ENCODE data around the gene RAB12.

Gene RAB12

DNA sequence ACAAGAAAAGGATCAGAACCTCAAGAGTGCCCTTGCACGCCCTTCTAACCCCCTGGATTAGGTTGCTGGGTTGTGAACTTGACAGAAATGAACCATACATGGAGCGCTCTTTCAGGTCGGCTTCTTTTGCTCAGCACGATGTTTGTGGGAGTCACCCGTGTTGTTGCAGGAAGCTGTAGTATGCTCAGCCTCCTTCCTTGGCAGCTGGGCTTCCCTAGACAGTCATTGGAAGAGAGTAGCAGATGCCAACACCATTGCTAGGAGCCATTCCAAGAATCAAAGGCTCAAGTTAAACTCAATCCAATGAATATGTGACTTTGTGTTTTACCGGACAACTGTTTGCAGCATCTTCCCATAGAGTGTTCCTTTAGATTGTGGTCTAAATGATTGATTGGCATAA lies 47.0 kb downstream of the RAB12 start:
- Histone ChIP-seq H3K36me3 (ENCODE audit: control insufficient read depth, low read depth, low read length) (no peaks in the 10 kb centered on the region), H3K4me1 (ENCODE audit: control insufficient read depth, low read depth, low read length) (peaks cover 13% of the 10 kb centered on the region), H3K4me3 (ENCODE audit: low read length) (no peak overlapping the region), H3K27me3 (ENCODE audit: control insufficient read depth, insufficient read depth, low read length) (no peaks in the 10 kb centered on the region), H3K9me3 (ENCODE audit: control insufficient read depth, low read depth, low read length) (no peaks in the 10 kb centered on the region), H3K27ac (ENCODE audit: low read length) (no peak overlapping the region), H3K9ac (ENCODE audit: low read length) (no peak overlapping the region)

DNA sequence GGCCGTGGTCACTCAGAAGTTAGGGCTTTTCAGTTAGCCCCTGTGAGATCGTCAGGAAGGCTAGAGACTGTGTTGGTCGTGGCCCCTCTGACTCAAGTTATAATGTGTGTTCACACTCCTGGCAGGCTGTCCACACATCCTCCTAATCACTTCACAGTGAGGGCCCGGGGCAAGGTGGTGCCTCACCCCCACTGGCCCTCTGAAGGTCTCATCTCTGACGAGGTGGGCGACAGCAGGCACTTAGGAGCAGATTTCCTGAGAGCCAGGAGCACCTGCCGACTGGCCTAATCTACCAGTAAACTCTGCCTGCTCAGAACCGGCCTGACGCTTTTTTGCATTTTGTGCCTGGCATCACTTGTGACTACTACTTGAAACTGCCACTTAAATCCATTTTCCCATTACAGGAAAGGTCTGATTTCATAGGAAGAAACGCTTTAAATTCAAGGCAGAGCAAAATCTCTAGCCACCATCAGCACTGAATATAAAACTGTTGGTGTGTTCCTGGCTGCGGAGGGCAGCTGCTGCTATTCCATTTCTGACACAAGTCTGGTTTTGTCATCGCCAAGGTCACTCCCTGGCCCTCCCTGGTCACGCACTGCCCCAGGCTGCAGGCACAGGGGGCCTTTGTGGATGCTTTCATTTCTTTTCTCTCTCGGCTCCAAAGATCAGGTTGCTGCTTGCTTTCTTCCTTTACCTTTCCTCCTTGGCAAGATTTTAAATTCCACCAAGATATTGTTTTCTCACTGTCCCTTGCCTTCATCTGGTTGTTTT lies 48.0 kb downstream of the RAB12 start:
- H3K4me3 ChIP-seq (ENCODE audit: low read length): no peak overlapping the region
- H3K36me3 ChIP-seq (ENCODE audit: control insufficient read depth, low read depth, low read length): no peaks in the 10 kb centered on the region
- H3K27ac ChIP-seq (ENCODE audit: low read length): no peak overlapping the region
- no peak overlapping the region for H3K9ac ChIP-seq (ENCODE audit: low read length)
- no peaks in the 10 kb centered on the region for H3K9me3 ChIP-seq (ENCODE audit: control insufficient read depth, low read depth, low read length)
- no peaks in the 10 kb centered on the region for H3K27me3 ChIP-seq (ENCODE audit: control insufficient read depth, insufficient read depth, low read length)
- peaks cover 22% of the 10 kb centered on the region for H3K4me1 ChIP-seq (ENCODE audit: control insufficient read depth, low read depth, low read length)

DNA sequence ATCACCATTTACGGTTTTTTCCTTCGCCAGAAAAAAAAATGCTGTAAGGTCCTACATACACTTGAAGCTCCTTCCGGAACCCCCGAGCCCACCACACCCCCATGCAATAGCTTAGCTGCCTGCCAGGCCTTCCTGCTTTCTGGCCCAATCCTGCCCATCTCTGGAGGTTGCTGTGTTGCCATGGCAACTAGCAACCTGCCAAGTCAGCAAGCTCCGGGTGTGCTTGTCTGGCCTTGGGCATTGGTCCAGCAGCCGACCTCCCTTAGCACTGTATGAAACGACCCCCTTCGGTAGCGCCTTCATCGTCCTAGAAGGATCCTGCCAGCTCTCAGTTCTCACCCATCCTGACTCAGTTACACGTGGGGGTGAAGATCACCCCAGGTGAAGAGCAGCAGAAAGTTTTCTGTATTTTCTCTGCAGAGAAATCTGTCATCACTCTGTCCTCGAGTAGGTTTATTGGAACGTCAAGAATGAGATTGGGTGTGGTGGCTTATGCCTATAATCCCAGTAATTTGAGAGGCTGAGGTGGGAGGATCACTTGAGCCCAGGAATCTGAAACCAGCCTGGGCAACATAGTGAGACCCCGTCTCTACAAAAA lies 48.7 kb downstream of the RAB12 start:
- no peaks in the 10 kb centered on the region for H3K36me3 ChIP-seq (ENCODE audit: control insufficient read depth, low read depth, low read length)
- H3K4me1 ChIP-seq (ENCODE audit: control insufficient read depth, low read depth, low read length): peaks cover 24% of the 10 kb centered on the region
- H3K9ac ChIP-seq (ENCODE audit: low read length): no peak overlapping the region
- H3K27ac ChIP-seq (ENCODE audit: low read length): no peak overlapping the region
- no peak overlapping the region for H3K4me3 ChIP-seq (ENCODE audit: low read length)
- H3K27me3 ChIP-seq (ENCODE audit: control insufficient read depth, insufficient read depth, low read length): no peaks in the 10 kb centered on the region
- no peaks in the 10 kb centered on the region for H3K9me3 ChIP-seq (ENCODE audit: control insufficient read depth, low read depth, low read length)

DNA sequence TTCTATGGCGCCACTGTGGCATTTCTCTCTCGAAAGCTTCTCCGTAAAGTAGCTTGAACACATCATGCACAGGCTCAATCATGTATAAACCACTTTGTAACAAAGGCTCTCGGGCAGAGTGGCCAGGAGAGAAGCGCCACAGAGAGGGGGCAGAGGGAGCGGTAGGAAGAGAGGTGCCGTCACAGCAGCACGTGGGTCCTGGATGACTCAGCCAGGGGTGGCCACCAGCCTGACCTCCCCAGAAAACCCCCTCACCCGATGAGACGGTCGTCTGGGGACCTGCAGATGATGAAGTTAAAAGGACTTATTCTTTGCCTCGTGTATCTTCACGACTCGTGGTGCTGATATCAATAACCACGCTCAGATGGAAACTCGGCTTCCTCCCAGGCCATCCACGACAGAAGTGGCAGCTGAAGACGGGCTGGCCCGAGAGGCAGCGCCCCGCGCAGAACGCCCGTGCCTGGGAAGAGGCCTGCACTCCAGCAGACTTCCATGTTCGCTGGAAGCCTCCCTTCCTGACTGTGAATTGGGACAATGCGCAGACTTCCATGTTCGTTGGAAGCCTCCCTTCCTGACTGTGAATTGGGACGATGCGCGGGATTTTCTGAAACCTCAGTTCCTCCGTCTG lies 49.7 kb downstream of the RAB12 start:
- H3K9ac ChIP-seq (ENCODE audit: low read length): no peak overlapping the region
- H3K36me3 ChIP-seq (ENCODE audit: control insufficient read depth, low read depth, low read length): no peaks in the 10 kb centered on the region
- H3K27ac ChIP-seq (ENCODE audit: low read length): no peak overlapping the region
- no peaks in the 10 kb centered on the region for H3K9me3 ChIP-seq (ENCODE audit: control insufficient read depth, low read depth, low read length)
- no peak overlapping the region for H3K4me3 ChIP-seq (ENCODE audit: low read length)
- peaks cover 29% of the 10 kb centered on the region for H3K4me1 ChIP-seq (ENCODE audit: control insufficient read depth, low read depth, low read length)
- no peaks in the 10 kb centered on the region for H3K27me3 ChIP-seq (ENCODE audit: control insufficient read depth, insufficient read depth, low read length)

DNA sequence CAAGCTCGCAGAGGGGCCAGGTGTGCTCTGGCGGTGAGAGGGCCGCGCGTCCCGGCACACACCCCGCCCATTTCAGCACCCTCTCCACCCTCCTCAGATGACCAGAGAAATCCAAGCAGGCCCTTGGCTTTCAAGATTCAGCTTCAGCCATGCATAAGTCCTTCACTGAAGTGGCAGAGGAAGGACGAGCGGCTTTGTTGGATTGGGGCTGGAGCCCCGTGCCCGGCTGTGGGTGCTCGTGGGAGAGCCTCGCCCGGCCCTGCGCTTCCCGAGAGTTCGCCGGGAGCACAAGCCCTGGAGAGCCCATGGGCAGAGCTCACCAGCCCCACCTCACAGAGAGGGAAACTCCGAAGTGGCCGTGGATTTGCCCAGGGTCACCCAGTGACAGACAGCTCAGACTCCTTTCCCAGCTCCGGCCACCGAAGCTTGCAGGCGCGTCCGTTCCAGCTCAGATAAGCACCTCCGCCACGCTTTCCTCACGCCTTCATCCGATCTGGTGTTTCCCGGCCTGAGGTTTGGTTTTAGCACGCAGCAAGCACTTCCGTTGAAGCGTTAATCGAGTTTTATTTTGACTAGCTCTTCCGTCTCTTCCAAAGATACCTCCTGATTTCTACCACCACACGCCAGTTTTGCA lies 50.5 kb downstream of the RAB12 start:
- H3K27ac ChIP-seq (ENCODE audit: low read length): no peak overlapping the region
- H3K27me3 ChIP-seq (ENCODE audit: control insufficient read depth, insufficient read depth, low read length): no peaks in the 10 kb centered on the region
- no peak overlapping the region for H3K4me3 ChIP-seq (ENCODE audit: low read length)
- H3K36me3 ChIP-seq (ENCODE audit: control insufficient read depth, low read depth, low read length): no peaks in the 10 kb centered on the region
- H3K9me3 ChIP-seq (ENCODE audit: control insufficient read depth, low read depth, low read length): no peaks in the 10 kb centered on the region
- H3K4me1 ChIP-seq (ENCODE audit: control insufficient read depth, low read depth, low read length): peaks cover 28% of the 10 kb centered on the region
- H3K9ac ChIP-seq (ENCODE audit: low read length): no peak overlapping the region

DNA sequence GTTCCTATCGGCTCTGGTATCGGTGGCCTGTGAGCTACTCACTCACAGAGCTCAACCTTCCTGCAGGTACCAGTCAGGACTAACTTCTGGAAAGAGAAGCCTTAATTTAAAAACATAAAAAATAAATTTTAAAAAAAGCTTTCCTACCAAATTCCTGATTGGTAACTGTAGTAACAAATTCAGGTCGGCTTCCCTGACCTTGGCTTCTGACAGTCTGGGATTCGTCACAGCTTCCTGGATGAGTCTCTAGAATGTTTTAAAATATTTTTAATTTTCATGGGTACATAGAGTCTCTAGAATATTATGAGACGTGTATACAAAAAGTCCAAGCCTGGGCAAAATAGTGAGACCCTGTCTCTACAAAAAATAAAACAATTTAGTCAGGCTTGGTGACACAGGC lies 51.1 kb downstream of the RAB12 start:
- Histone ChIP-seq H3K9ac (ENCODE audit: low read length) (no peak overlapping the region), H3K27ac (ENCODE audit: low read length) (no peak overlapping the region), H3K36me3 (ENCODE audit: control insufficient read depth, low read depth, low read length) (no peaks in the 10 kb centered on the region), H3K9me3 (ENCODE audit: control insufficient read depth, low read depth, low read length) (no peaks in the 10 kb centered on the region), H3K4me1 (ENCODE audit: control insufficient read depth, low read depth, low read length) (peaks cover 24% of the 10 kb centered on the region), H3K27me3 (ENCODE audit: control insufficient read depth, insufficient read depth, low read length) (no peaks in the 10 kb centered on the region), H3K4me3 (ENCODE audit: low read length) (no peak overlapping the region)

DNA sequence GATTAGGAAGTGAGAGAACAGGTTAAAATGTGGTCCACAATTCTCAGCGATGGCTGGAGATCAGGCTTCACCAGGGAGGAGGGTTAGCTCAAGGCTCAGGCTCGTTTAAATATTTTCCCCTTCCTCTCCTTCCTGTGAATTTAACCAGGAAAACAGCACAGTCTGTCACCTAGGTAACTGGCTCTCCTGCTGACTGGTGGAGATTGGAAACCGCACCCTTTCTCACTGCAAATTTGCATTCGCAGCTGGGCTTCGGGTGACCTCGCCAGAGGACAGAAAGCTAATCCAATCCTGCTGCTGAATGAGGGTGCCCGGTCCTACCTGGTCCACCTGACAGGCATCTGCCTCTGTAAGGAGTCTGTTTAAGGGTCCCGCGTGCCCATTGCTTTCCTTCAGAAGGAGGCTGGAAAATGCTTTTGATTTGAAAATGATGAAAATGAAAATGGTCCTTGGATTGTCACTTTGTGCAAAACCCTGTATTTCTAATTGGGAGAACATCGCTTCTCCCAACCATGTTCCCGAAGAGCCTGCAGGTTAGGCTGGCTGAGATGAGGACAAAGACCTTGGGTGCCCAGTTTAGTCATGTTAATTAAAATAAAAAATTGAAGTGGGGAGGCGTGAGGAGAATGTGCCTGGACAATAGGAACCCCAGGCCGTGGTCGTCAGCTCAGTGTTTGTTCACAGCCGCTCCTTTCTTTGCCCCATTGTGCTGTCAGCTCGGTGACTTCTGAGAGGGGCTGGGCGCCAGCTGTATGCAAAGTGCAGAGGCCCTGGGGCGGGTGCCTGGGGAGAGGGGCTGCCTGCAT lies 52.7 kb downstream of the RAB12 start:
- Histone ChIP-seq H3K27me3 (ENCODE audit: control insufficient read depth, insufficient read depth, low read length) (no peaks in the 10 kb centered on the region), H3K4me3 (ENCODE audit: low read length) (peak overlapping the region; percentile 43), H3K9ac (ENCODE audit: low read length) (peak overlapping the region; percentile 40), H3K27ac (ENCODE audit: low read length) (peak overlapping the region; percentile 22), H3K36me3 (ENCODE audit: control insufficient read depth, low read depth, low read length) (no peaks in the 10 kb centered on the region), H3K9me3 (ENCODE audit: control insufficient read depth, low read depth, low read length) (no peaks in the 10 kb centered on the region), H3K4me1 (ENCODE audit: control insufficient read depth, low read depth, low read length) (peaks cover 24% of the 10 kb centered on the region)

DNA sequence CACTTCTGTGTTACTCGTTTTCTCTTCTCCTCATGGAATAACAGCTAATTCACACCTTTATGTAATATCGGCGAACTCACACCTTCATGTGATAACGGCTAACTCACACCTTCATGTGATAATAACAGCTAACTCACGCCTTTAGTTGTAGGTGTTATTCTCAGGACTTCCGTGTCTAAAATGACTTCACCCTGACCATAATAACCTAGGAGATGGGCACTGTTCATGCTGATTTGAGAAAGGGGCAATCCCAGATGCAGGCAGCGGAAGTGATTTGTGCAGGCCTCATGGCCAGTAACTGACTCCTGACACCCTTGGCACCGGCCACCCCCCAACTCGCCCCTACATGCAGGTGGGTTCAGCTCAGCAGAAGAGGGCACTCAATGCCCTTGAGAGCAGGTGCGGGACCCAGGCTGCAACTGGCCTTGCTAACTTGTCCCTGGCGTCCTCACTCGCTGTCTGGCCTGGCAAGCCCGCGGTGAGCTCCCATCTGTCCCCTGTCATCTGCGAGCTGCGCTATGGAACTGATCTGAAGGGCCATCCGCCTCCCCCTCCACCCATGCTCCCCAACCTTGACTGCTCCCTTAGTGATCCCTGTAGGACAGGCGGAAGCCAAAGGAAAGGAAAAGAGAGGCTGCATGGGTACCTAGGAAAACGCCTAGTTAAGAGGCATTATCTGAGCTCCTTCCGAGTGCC lies 53.5 kb downstream of the RAB12 start:
- no peaks in the 10 kb centered on the region for H3K27me3 ChIP-seq (ENCODE audit: control insufficient read depth, insufficient read depth, low read length)
- H3K9ac ChIP-seq (ENCODE audit: low read length): no peak overlapping the region
- no peaks in the 10 kb centered on the region for H3K36me3 ChIP-seq (ENCODE audit: control insufficient read depth, low read depth, low read length)
- H3K27ac ChIP-seq (ENCODE audit: low read length): no peak overlapping the region
- H3K9me3 ChIP-seq (ENCODE audit: control insufficient read depth, low read depth, low read length): no peaks in the 10 kb centered on the region
- H3K4me1 ChIP-seq (ENCODE audit: control insufficient read depth, low read depth, low read length): peaks cover 24% of the 10 kb centered on the region
- H3K4me3 ChIP-seq (ENCODE audit: low read length): no peak overlapping the region

DNA sequence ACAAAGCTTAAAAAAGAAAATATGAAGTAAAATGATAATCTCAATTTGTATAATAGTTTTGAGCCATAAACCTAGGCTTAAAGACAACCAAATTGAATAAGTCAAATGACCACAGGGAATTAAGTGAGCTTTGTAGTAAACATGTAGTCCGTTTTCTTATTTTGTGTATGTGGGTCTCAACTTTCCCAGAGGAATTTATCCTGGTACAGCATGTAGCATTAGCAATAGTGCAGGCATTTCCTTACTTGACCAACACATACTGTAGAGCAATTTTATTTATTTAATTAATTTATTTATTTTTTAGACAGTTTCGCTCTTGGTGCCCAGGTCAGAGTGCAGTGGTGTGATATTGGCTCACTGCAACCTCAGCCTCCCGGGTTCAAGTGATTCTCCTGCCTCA lies 58.6 kb downstream of the RAB12 start:
- Histone ChIP-seq H3K4me1 (ENCODE audit: control insufficient read depth, low read depth, low read length) (peaks cover 10% of the 10 kb centered on the region), H3K27ac (ENCODE audit: low read length) (no peak overlapping the region), H3K36me3 (ENCODE audit: control insufficient read depth, low read depth, low read length) (no peaks in the 10 kb centered on the region), H3K4me3 (ENCODE audit: low read length) (no peak overlapping the region), H3K9ac (ENCODE audit: low read length) (no peak overlapping the region), H3K27me3 (ENCODE audit: control insufficient read depth, insufficient read depth, low read length) (no peaks in the 10 kb centered on the region), H3K9me3 (ENCODE audit: control insufficient read depth, low read depth, low read length) (no peaks in the 10 kb centered on the region)

DNA sequence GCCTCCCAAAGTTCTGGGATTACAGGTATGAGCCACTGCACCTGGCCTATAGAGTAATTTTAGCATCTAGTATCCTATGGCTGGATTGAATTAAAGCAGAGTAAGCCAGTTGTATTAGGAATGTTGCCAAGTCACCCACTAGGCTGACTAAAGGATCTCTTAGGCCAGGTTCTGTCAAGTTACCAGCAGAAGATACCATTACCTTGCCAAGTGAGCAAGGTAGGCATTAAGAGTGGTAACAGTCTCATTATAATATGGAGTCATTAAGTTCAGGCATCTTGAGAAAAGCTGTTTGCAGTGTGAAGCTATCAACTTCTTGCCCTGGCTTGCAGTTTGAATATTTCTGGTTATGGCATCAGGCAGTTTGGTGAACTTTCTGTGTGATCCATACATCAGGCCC lies 59.1 kb downstream of the RAB12 start:
- H3K27ac ChIP-seq (ENCODE audit: low read length): no peak overlapping the region
- H3K27me3 ChIP-seq (ENCODE audit: control insufficient read depth, insufficient read depth, low read length): no peaks in the 10 kb centered on the region
- H3K9ac ChIP-seq (ENCODE audit: low read length): no peak overlapping the region
- no peaks in the 10 kb centered on the region for H3K36me3 ChIP-seq (ENCODE audit: control insufficient read depth, low read depth, low read length)
- H3K4me3 ChIP-seq (ENCODE audit: low read length): no peak overlapping the region
- H3K4me1 ChIP-seq (ENCODE audit: control insufficient read depth, low read depth, low read length): peaks cover 4% of the 10 kb centered on the region
- H3K9me3 ChIP-seq (ENCODE audit: control insufficient read depth, low read depth, low read length): no peaks in the 10 kb centered on the region

DNA sequence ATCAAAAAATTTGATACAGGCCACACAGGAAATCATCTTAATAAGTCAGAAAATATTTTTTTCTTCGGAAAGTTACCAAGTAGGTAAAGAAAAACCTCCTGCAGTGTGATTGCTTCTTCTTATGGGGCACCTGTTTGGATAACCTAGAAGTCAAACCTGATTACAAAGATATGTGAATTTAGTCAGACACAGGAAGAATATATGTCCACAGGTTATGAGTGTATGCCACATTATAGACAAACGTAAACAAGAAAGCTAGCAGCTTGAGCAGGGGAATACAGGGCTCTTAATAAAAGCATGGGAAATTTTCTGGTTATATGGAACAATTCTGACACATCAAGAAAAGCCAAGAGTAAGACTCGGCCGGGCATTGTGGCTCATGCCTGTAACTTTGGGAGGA lies 60.3 kb downstream of the RAB12 start:
- Histone ChIP-seq H3K4me3 (ENCODE audit: low read length) (no peak overlapping the region), H3K4me1 (ENCODE audit: control insufficient read depth, low read depth, low read length) (peaks cover 7% of the 10 kb centered on the region), H3K9me3 (ENCODE audit: control insufficient read depth, low read depth, low read length) (no peaks in the 10 kb centered on the region), H3K27ac (ENCODE audit: low read length) (no peak overlapping the region), H3K27me3 (ENCODE audit: control insufficient read depth, insufficient read depth, low read length) (no peaks in the 10 kb centered on the region), H3K36me3 (ENCODE audit: control insufficient read depth, low read depth, low read length) (no peaks in the 10 kb centered on the region), H3K9ac (ENCODE audit: low read length) (no peak overlapping the region)
